H9 (cell line): ENCODE results near the gene RUNX2. TPM values are rescaled to one million over a fixed set of nuclear protein-coding genes. Genes with fewer than 3 reads are reported as not detected.

Source experiments
- DNase-seq: peaks from one replicate; pipeline ENCODE4 v3.0.0-alpha.2; 2017
- H2AFZ ChIP-seq: one replicate; pipeline ENCODE4 v1.6.1; 2013; ENCODE audit warnings: mild to moderate bottlenecking, low read length, control low read depth, moderate library complexity
- H2AK5ac ChIP-seq: 2 replicates; pipeline ENCODE4 v1.6.1; 2013; ENCODE audit warnings: low read length, control low read depth, mixed read lengths; ENCODE audit not compliant: insufficient read length
- H2BK120ac ChIP-seq: one replicate; pipeline ENCODE4 v1.6.1; 2013; ENCODE audit warnings: low read depth, mild to moderate bottlenecking, low read length, control low read depth, inconsistent platforms; ENCODE audit not compliant: poor library complexity, severe bottlenecking
- H2BK12ac ChIP-seq: 2 replicates; pipeline ENCODE4 v1.6.1; 2013; ENCODE audit warnings: low read length, control low read depth, mixed read lengths, low read depth; ENCODE audit not compliant: insufficient read length
- H2BK15ac ChIP-seq: 2 replicates; pipeline ENCODE4 v1.6.1; 2013; ENCODE audit warnings: low read depth, low read length, control low read depth
- H2BK20ac ChIP-seq: one replicate; pipeline ENCODE4 v1.6.1; 2013; ENCODE audit warnings: low read depth, mild to moderate bottlenecking, low read length, control low read depth, inconsistent platforms; ENCODE audit not compliant: poor library complexity, severe bottlenecking
- H2BK5ac ChIP-seq: 2 replicates; pipeline ENCODE4 v1.6.1; 2013; ENCODE audit warnings: low read length, control low read depth, mixed read lengths; ENCODE audit not compliant: insufficient read length
- H3K14ac ChIP-seq: 2 replicates; pipeline ENCODE4 v1.6.1; 2013; ENCODE audit warnings: low read length, control low read depth; ENCODE audit not compliant: insufficient read depth
- H3K18ac ChIP-seq: 2 replicates; pipeline ENCODE4 v1.6.1; 2013; ENCODE audit warnings: low read depth, mild to moderate bottlenecking, mixed read lengths, low read length, control low read depth; ENCODE audit not compliant: insufficient read length
- H3K23ac ChIP-seq: 2 replicates; pipeline ENCODE4 v1.6.1; 2013; ENCODE audit warnings: low read length, control low read depth, mixed read lengths, low read depth; ENCODE audit not compliant: insufficient read length
- H3K23me2 ChIP-seq: 2 replicates; pipeline ENCODE4 v1.6.1; 2013; ENCODE audit warnings: low read depth, mild to moderate bottlenecking, mixed read lengths, low read length, control low read depth; ENCODE audit not compliant: insufficient read length, poor library complexity, severe bottlenecking
- H3K27ac ChIP-seq: 2 replicates; pipeline ENCODE4 v1.5.1; 2013; ENCODE audit warnings: low read length, control low read depth, mixed read lengths, low read depth; ENCODE audit not compliant: insufficient read length
- H3K27me3 ChIP-seq: 2 replicates; pipeline ENCODE4 v1.6.1; 2013; ENCODE audit warnings: low read length, control low read depth, inconsistent platforms; ENCODE audit not compliant: insufficient read depth
- H3K4ac ChIP-seq: 2 replicates; pipeline ENCODE4 v1.6.1; 2013; ENCODE audit warnings: low read depth, mild to moderate bottlenecking, control low read depth, inconsistent platforms, low read length, moderate library complexity
- H3K4me1 ChIP-seq: 2 replicates; pipeline ENCODE4 v1.6.1; 2013; ENCODE audit warnings: low read length, control low read depth, inconsistent platforms; ENCODE audit not compliant: insufficient read depth
- H3K4me2 ChIP-seq: 2 replicates; pipeline ENCODE4 v1.6.1; 2013; ENCODE audit warnings: low read length, control low read depth, mixed read lengths; ENCODE audit not compliant: insufficient read length, insufficient read depth
- H3K56ac ChIP-seq: 2 replicates; pipeline ENCODE4 v1.6.1; 2013; ENCODE audit warnings: low read depth, mild to moderate bottlenecking, mixed read lengths, low read length, control low read depth; ENCODE audit not compliant: insufficient read length
- H3K79me1 ChIP-seq: 2 replicates; pipeline ENCODE4 v1.6.1; 2013; ENCODE audit warnings: low read depth, mild to moderate bottlenecking, moderate library complexity, low read length, control low read depth, inconsistent platforms; ENCODE audit not compliant: insufficient read depth, poor library complexity, severe bottlenecking
- H3K79me2 ChIP-seq: 2 replicates; pipeline ENCODE4 v1.6.1; 2013; ENCODE audit warnings: low read length, control low read depth, inconsistent platforms; ENCODE audit not compliant: insufficient read depth
- H3K9ac ChIP-seq: 2 replicates; pipeline ENCODE4 v1.6.1; 2013; ENCODE audit warnings: low read length, control low read depth, mixed read lengths; ENCODE audit not compliant: insufficient read length; ENCODE audit errors: extremely low read depth
- H3K9me3 ChIP-seq: one replicate; pipeline ENCODE4 v1.6.1; 2013; ENCODE audit warnings: low read depth, low read length, inconsistent platforms; ENCODE audit not compliant: control insufficient read depth
- H3T11ph ChIP-seq: one replicate; pipeline ENCODE4 v1.6.1; 2013; ENCODE audit warnings: mild to moderate bottlenecking, low read length, control low read depth, inconsistent platforms
- H4K20me1 ChIP-seq: one replicate; pipeline ENCODE4 v1.6.1; 2013; ENCODE audit not compliant: control insufficient read depth, insufficient read length, insufficient read depth
- H4K5ac ChIP-seq: 2 replicates; pipeline ENCODE4 v1.6.1; 2013; ENCODE audit warnings: low read depth, mild to moderate bottlenecking, mixed read lengths, low read length, control low read depth; ENCODE audit not compliant: insufficient read length
- H4K8ac ChIP-seq: replicated peaks from 2 replicates; pipeline ENCODE4 v1.6.1; 2013; ENCODE audit warnings: low read length, control low read depth, mixed read lengths, low read depth; ENCODE audit not compliant: insufficient read length
- H4K91ac ChIP-seq: 2 replicates; pipeline ENCODE4 v1.6.1; 2013; ENCODE audit warnings: low read depth, mild to moderate bottlenecking, moderate library complexity, mixed read lengths, low read length, control low read depth; ENCODE audit not compliant: insufficient read length
- H3K27ac Mint-ChIP-seq, 3 experiments: 2 replicates in 2 of 3; 3 replicates in 1 of 3; pipeline ENCODE4 v1.8.0; 2020 to 2021; ENCODE audit warnings: mixed read lengths in 3 of 3, mild to moderate bottlenecking in 1 of 3, moderate library complexity in 1 of 3
- H3K27me3 Mint-ChIP-seq: 2 replicates; pipeline ENCODE4 v1.8.0; 2021; ENCODE audit warnings: low read depth, mild to moderate bottlenecking, moderate library complexity, mixed read lengths
- H3K36me3 Mint-ChIP-seq, 3 experiments: 2 replicates in 2 of 3; 3 replicates in 1 of 3; pipeline ENCODE4 v1.8.0; 2020 to 2021; ENCODE audit warnings: low read depth in 3 of 3, mixed read lengths in 3 of 3; ENCODE audit not compliant: insufficient read depth in 1 of 3
- H3K4me1 Mint-ChIP-seq, 2 experiments: 2 replicates each; pipeline ENCODE4 v1.8.0; 2020; ENCODE audit warnings: mixed read lengths in 2 of 2
- H3K4me3 Mint-ChIP-seq, 2 experiments: 2 replicates in 1 of 2; 3 replicates in 1 of 2; pipeline ENCODE4 v1.8.0; 2020 to 2021; ENCODE audit warnings: mild to moderate bottlenecking in 2 of 2, mixed read lengths in 2 of 2, moderate library complexity in 1 of 2
- H3K9me3 Mint-ChIP-seq, 2 experiments: 2 replicates in 1 of 2; 3 replicates in 1 of 2; pipeline ENCODE4 v1.8.0; 2020; ENCODE audit warnings: mild to moderate bottlenecking in 2 of 2, mixed read lengths in 2 of 2, moderate library complexity in 1 of 2
- WGBS: extraction: QIAGEN DNeasy Blood & Tissue Kit; methylation state at CpG from one replicate; pipeline ENCODE4 v1.1.7; 2013; ENCODE audit warnings: missing lambda C conversion rate, low lambda C conversion rate, mixed read lengths; ENCODE audit not compliant: insufficient read length; ENCODE audit errors: extremely low coverage; 5-methylcytosine and 5-hydroxymethylcytosine counted together
- total RNA-seq: library from RNA; stranded (reverse); gene quantifications from 2 replicates; pipeline ENCODE4 v1.2.1, GENCODE V29; 2021
- TF ChIP-seq, protein P1 (sequence below): fragments of 200-600 bp; sonication (generic); conservative IDR thresholded peaks from 3 replicates; pipeline ENCODE4 v1.8.0; 2021; ENCODE audit warnings: antibody characterized with exemption, mild to moderate bottlenecking

Gene RUNX2
- total RNA-seq, 1 experiment from 2014 or later: 0.15 TPM

DNA sequence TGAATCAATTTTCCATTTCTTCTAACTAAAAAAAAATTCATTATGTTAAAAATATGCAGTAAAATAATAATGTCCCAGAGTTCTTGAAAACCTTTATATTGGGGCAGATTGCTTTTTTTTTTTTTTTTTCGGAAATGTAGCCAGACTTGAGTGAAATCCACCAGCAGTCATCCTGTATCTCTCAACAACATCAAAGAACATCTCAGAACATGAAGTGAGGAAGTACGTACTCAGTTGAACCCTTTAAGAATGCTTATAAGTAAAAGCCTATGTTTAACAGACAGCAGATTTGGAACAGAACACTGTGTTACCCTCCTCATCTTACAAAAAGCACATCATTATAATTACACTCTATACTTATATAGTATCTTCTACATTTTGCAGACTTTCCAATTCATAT lies 100.6 kb downstream of the RUNX2 start:
- H3K4me3 Mint-ChIP-seq: no peak overlapping the region; a peak in 1 of 5 replicates
- Histone ChIP-seq H3K27me3 (peaks cover 8% of the 10 kb centered on the region; the same call in 1 of the 2 replicates), H3K18ac (no peak overlapping the region)

More for the DNA sequence above, 100.6 kb downstream of the RUNX2 start:
- H4K91ac ChIP-seq: no peak overlapping the region
- no peak overlapping the region for H2BK15ac ChIP-seq
- no peaks in the 10 kb centered on the region for H3K36me3 Mint-ChIP-seq
- H3K9me3 Mint-ChIP-seq: no peaks in the 10 kb centered on the region
- H2BK120ac ChIP-seq: no peak overlapping the region
- no peak overlapping the region for H3T11ph ChIP-seq
- H2BK5ac ChIP-seq: no peak overlapping the region
- no peak overlapping the region for H3K4me2 ChIP-seq
- peaks cover 5 to 7% of the 10 kb centered on the region in 2 experiments for H3K4me1 Mint-ChIP-seq
- no peaks in the 10 kb centered on the region for H3K4me1 ChIP-seq
- H3K23me2 ChIP-seq: no peaks in the 10 kb centered on the region
- no peak overlapping the region for H3K56ac ChIP-seq
- no peaks in the 10 kb centered on the region for H3K79me2 ChIP-seq
- no peak overlapping the region for H2AFZ ChIP-seq
- no peak overlapping the region for H3K27ac ChIP-seq
- H3K23ac ChIP-seq: no peak overlapping the region
- H3K27ac Mint-ChIP-seq: no peak overlapping the region
- no peaks in the 10 kb centered on the region for H3K9me3 ChIP-seq
- H3K79me1 ChIP-seq: no peaks in the 10 kb centered on the region
- no peak overlapping the region for H2BK12ac ChIP-seq
- H2AK5ac ChIP-seq: no peak overlapping the region
- H4K5ac ChIP-seq: no peak overlapping the region
- DNase-seq: no peak
- no peak overlapping the region for H3K14ac ChIP-seq
- no peaks in the 10 kb centered on the region for H4K20me1 ChIP-seq
- no peak overlapping the region for H2BK20ac ChIP-seq
- no peak overlapping the region for H3K9ac ChIP-seq
- no peak overlapping the region for H3K4ac ChIP-seq
- TF ChIP-seq, protein P1, sequence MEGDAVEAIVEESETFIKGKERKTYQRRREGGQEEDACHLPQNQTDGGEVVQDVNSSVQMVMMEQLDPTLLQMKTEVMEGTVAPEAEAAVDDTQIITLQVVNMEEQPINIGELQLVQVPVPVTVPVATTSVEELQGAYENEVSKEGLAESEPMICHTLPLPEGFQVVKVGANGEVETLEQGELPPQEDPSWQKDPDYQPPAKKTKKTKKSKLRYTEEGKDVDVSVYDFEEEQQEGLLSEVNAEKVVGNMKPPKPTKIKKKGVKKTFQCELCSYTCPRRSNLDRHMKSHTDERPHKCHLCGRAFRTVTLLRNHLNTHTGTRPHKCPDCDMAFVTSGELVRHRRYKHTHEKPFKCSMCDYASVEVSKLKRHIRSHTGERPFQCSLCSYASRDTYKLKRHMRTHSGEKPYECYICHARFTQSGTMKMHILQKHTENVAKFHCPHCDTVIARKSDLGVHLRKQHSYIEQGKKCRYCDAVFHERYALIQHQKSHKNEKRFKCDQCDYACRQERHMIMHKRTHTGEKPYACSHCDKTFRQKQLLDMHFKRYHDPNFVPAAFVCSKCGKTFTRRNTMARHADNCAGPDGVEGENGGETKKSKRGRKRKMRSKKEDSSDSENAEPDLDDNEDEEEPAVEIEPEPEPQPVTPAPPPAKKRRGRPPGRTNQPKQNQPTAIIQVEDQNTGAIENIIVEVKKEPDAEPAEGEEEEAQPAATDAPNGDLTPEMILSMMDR: no peak
- H4K8ac ChIP-seq: no peak overlapping the region
- WGBS: no CpG with 5 or more reads among the region's 2 CpGs
- peaks cover 27% of the 10 kb centered on the region for H3K27me3 Mint-ChIP-seq
